ENCODE measurements around the gene ITPK1.

Gene ITPK1

DNA sequence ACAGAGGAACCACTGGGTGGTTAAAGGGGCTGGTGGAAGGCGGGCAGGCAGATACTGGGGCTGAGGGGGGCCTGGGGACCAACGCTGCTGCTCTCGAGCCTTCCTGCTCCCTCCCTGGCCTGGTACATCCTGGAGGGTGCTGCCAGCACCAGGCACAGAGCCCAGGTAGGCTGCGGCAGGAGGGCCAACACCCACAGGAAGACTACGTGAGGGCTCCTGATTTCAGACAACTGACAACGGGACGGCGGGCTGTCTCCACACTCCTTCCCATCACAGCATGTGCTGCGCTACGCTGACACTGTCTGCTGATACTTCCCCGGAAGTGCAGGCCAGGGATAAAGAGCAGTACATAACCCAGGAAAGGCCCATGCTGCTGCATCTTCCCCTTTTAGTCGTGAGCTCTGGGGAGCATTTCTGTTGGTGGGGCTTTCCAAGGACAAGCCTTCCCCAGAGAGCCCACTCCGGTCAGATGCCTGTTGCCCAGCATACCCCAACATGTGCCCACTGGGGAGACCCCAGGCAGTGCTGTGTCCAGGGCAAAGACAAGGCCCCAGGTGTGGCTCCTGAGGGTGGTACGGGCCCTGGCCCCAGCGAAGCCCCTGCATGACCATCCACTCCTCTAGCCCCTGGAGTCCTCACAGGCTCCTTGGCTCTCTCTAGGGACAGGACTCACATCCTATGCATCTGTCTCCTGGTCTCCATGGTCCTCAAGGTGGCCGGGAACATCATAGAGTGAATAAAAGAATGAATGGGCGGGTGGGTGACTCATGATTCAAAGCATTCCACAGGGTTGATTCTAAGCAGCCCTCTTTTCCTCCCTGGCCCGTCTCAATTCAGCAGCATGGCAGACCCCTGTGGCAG is 154.8 kb downstream of the ITPK1 start:
- in situ Hi-C loops (cut with MboI; ENCODE audit: low sequenced_read_pairs), result no loop called here

DNA sequence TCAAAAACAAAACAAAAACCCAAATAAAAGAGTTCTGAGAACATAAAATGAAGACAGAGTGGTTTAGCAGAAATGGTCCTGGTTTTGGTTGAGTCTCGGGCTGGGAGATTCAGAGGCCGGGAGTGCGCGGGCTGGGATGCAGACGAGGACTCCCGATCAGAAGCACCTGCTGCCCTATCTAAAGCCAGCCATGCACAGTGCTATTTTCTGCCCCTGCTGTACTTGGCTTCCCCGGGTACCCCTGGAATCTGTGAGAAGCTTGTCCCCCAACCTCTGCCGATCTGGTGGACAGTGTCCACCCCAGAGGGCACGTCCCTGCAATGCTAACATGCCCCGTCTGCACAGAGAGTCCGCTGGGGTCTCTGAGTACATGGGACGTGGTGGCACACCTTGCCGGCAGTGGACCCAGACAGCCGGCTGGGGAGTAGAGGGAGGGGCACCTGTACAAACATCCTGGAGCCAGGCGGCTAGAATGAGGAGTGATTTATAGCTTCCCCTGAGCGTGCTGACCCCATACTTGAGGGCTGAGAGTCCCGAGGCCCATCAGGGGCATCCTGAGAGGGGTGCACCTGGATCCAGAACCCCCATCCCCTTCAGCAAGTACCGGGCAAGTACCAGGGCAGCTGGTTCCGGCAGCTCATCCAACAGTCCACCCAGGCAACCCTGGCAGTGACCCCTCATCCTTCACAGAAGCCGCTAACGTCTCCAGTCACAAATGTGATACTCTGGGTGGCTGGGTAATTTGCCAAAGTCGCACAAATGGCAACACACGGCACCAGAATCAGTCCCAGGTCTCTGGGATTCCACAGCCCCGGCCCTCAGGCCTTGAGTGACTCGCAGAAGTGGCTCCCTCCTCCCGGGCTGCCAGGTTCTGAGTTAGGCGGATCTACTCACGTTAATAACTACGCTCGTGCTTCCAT is 155.7 kb downstream of the ITPK1 start:
- in situ Hi-C loops (cut with MboI; ENCODE audit: low sequenced_read_pairs), result no loop called here

DNA sequence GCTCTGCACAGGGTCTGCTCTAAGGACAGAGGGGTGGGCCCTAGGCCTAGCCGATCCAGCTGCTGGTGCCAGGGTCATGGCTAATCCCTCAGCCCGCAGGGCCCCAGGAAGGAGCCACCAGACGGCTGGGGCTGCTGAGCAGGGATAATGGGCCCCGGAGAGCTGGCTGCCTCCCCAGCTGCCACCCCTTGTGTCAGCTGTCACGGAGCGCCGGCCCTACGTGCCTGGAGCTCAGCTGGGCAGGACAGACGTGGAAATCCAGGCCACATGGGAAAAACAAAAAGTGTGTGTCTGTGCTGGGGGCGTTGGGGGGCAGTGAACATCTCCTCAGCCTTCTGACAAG is 156.6 kb downstream of the ITPK1 start:
- in situ Hi-C loops (cut with MboI; ENCODE audit: low sequenced_read_pairs), result no loop called here

DNA sequence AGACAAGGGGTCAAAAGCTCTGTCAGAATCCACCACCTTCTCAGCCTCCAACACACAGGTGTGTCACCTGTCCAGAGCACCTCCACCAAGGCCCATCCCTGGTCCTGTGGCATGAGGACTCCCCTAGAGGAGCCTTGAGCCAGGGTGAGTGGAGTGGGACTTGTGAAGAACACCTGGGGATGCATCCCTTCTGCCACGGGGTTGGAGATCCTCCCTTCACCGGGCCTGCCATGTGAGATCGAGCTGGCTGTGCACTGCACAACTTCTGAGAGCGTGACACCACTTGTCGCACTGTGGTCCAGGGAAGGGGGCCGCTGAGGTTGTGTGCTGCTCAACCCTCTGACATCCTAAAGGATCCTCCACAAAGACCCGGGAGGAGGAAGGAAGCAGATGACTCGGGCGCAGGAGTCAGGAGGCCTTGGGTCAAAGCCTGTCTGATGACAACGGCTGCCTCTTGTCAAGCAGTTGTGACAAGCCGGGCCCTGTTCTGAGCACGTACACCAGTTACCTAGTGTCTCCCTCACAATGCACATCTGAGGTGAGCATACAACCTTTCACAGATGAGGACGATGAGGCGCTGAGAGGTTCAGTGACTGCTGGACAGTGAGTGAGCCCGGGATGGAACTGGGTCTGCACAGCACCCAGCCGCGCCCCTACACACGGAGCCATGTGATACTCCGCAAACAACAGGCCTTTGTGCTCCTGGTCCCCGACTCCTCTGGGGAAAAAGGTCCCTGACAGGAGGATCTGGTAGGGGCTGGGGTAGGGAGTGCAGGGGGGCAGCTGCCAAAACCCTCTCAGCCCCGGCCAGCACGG is 157.1 kb downstream of the ITPK1 start:
- in situ Hi-C loops (cut with MboI; ENCODE audit: low sequenced_read_pairs), result no loop called here

DNA sequence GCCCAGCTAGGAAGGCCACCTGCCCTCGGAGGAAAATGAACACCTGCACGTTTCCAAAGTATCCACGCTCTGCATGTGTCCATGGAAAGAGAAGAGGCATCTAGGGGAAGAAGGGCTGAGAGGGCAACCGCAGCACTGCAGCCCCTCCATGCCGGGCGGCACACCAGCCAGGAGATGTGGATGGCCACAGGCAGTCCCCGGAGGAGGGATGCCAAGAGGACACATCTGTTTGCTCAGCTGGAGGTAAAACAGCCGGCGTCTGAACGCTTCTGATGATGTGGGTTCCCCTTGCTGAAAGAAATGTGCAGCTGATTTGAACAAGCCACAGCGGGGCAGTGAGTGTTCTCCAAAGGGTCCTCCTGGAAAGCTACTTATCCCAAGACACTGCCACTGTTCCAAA is 158.8 kb downstream of the ITPK1 start:
- in situ Hi-C loops (cut with MboI; ENCODE audit: low sequenced_read_pairs), result no loop called here

DNA sequence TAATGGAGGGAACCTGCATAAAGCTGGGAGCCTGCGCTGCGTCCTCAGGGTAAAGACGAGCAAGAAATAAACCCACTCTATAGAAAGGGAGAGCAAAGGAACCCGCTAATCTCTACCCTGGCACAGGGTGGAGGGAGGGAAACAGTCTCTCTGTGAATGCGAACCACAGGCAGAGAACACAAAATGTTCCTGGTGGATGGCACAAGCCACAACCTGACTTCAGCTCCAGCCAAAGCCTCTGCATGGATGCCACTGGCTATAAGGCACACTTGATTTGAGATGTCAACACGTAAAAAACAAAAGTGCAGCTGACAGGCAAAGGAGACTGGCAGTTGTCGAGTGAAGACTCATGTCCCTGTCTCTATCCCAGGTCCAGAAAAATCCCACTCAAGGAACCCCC is 160.3 kb downstream of the ITPK1 start:
- in situ Hi-C loops (cut with MboI; ENCODE audit: low sequenced_read_pairs), result no loop called here

DNA sequence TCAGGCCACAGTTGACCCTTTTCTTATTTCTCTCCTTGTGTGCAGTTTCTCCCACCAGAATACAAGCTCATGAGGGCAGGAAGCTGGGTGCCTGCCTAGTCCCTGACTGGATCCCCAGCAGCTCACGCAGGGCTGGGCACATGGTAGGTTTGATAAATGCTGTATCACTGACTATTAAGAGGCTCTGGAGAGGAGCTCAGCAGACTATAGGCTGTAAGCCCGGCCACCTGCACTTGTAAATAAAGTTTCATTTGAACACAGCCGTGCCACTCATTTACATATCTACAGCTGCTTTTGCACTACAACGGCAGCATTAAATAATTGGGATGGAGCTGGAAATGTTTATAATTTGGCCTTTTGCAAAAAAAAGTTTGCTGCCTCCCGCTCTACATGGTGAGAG is 160.8 kb downstream of the ITPK1 start:
- in situ Hi-C loops (cut with MboI; ENCODE audit: low sequenced_read_pairs), result no loop called here

DNA sequence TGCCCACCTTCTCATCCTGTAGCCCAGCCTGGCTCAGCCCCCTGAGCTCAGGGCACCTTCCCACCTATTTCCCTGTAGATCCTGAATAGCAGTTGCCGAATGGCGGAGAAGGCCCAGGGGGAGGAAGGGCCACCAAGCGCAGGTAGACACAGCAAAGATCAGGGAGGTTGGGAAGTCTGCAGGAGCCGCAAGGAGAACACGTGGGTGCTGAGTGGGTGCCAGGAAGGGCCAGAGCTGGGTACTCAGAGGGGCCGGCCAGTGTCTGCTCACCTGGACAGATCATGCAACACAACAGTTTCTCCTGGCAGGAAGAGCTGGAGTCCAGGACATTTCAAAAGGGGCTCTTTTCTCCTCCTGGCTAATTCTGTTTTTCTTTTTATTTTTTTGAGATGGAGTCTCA is 162.2 kb downstream of the ITPK1 start:
- in situ Hi-C loops (cut with MboI; ENCODE audit: low sequenced_read_pairs), result no loop called here

DNA sequence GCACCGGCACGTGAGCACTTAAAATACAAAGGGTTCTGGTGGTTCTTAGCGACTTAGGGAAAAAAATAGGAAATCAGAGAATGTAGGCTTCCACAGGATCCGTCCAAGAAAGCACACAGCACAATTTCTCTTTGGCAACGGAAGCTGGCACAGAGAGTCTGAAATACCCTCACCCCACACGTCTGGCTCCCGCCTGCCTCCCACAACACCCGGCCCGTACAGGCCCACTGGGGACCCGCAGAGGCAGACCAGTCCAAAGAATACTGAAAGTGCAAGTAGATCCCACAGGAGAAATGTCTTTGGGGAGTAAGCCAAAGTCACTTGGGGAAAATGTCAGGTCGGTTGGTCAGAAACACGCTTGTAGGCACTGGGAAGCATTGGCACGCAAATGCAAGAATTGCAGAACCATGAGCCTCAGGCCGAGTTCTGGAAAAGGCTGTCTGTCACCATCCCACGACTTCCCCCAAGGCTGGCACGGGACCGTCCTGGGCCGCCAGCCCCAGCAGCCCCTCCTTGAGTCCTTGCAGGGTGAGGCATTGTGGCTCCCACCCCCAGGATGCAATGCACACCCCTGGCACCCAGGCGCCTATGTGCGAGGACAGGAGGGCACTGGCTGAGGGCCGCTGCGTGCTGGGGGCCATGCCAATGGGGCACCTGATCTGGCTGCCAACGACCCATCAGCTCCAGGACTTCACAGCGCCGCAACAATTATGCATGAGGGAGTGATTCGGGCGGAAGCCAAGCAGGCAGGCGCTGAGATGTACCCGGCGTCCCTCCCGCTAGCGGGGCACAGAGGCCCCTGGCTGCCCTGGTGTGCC is 163.0 kb downstream of the ITPK1 start:
- in situ Hi-C loops (cut with MboI; ENCODE audit: low sequenced_read_pairs), result no loop called here

DNA sequence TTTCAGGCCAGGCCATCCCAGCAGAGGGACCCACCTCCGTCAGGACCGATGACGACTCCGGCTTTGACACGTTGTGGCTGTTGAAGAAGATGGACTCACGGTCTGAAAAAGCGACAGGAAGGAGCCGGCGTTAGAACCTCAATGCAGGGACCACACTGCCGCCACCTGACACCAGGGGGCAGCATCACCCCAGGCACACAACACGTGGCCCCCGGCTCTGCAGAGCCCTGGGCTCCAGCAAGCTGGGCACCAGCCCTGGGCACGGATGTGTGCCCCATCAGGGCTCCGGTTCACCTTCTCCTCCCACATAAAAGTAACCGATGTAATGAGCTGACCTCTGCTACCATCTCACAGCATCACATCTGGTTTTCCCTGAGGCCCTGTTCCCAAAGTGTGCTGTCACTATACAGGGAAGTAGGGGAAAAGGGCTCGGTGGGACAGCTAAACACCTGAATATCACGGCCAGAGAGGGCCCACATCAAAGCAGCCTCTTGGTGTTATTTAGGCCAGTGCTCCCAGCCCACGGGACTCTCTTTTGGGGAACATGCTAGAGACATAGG is 163.7 kb downstream of the ITPK1 start:
- in situ Hi-C loops (cut with MboI; ENCODE audit: low sequenced_read_pairs), result no loop called here

DNA sequence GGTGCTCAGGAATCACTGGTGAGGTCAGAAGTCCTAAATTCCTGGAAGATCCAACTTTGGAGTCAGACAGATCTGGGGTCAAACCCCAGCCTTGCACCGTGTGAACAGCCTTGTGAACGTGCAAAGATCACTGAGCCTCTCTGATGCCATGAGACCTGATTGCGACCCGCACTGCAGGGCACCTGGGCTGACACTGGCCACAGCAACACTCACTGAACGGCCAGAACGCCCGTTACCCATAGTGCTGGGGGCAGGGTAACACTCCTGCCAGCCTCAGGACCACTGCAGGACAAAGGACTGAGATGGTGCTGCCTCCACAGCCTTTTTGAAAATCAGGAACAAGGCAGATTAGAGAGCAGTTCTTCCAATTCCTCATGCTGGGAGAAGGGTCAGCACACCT is 164.5 kb downstream of the ITPK1 start:
- in situ Hi-C loops (cut with MboI; ENCODE audit: low sequenced_read_pairs), result no loop called here

DNA sequence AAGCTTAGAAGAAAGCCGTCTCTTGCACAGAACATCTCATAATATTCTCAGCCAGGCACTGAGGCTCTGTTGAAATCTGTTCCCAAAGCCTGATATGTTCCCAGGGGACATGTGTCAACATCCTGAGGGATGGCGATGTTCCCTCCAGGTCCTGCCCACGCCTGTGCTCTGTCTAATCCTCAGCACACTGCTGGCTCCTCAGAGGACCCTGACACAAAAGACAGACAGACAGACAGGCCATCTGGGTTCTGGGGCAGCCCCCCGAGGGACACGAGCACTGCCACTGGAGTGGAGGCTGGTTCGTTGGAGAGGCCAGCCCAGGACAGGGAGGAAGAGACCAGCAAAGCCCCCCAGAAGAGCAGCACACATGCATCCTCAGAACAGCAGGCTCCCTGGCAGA is 165.0 kb downstream of the ITPK1 start:
- in situ Hi-C loops (cut with MboI; ENCODE audit: low sequenced_read_pairs), result no loop called here

DNA sequence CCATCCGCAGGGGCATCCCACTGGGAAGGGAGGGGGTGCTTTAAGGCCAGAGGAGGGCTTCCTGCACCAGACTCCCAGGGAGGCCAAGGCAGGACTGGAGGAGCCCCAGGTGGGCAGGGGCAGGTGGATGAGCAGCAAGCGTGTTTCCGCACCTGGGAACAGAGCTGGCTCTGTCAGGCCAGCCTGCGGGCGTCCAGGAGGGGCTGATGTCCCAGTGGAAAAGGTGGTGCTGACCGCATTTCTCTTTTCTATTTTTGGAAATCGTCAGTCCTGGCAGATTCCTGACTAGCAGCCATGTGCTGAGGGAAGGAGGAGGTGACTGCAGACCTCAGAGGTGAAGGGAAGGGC is 165.6 kb downstream of the ITPK1 start:
- in situ Hi-C loops (cut with MboI; ENCODE audit: low sequenced_read_pairs), result no loop called here

DNA sequence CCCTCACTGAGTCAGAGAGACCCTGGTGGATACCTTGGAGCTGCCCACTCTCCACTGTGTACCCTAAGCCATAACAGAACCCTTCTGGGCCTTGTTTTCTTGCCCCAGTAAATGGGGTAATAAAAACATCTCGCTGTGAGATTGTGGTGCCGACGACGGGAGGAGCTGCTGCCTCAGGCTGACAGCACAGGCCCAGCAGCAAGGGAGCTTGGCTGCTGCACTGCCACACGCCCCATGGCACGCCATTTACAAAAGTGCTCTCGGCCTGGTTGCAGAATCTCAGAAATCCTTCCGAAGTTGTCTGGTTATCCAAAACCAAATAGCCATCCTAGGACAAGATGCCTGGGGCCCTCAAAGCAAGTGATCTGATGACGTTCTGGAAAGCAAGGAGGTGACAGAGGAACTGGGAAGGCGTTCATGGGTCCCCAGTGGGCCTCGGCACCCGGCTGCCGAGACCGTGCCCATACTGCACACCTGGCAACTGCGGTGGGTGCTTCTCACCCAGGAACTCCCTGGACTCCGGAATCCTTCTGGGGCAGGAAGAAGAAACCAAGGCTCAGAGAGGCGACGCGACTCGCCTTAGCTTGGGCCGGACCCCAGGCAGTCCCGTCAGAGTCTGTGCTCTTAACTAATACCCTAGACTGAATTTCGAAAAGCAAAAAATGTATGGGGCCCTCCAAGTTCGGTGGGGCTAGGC is 166.1 kb downstream of the ITPK1 start:
- in situ Hi-C loops (cut with MboI; ENCODE audit: low sequenced_read_pairs), result no loop called here

DNA sequence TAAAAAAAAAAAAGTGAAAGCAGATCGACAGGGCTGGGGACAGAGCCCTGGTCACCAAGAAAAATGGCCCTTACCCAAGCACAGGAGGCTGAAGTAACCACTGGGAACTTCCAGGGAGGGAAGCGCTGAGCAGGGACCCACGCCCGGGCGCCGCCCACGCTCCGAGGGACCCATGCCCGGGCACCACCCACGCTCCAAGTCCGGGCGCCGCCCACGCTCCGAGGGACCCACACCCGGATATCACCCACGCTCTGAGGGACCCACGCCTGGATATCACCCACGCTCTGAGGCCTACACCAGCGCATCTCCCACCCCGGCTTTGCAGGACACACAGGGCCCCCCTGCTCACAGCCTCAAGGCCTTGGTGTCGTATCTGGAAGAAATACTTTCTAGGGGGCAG is 167.1 kb downstream of the ITPK1 start:
- in situ Hi-C loops (cut with MboI; ENCODE audit: low sequenced_read_pairs), result no loop called here

DNA sequence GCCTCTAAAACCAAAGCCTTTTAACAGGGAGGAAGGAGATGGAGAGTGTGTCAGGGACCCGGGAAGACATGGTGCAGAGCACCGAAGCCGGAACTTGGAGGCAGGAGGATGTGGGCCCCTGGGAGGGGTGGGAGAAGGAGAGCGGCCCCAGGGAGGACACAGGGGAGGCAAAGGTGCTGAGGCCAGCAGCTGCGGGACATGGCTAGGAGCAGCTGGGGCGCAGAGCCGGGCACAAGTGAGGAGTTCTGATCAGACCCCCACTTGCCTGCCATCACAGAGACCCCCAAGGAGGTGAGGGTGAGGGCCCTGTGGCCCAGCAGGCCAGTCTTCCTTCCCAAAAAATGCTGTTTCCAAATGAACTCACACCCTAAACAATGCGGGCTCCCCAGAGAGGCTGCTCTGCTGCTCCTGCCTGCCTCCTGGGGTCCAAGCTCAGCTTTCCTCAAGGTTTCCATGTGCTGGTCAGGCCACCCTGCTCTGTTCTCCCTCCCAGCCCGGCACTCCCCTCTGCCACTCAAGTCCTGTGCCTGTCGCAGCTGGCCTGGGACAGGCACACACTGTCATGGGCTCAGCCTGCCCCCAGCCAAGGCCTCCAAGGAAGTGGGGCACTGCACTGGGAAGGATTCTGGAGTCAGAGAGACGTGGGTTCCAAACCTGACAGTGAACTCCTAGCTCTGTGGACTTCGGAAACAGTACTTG is 168.7 kb downstream of the ITPK1 start:
- in situ Hi-C loops (cut with MboI; ENCODE audit: low sequenced_read_pairs), result no loop called here

DNA sequence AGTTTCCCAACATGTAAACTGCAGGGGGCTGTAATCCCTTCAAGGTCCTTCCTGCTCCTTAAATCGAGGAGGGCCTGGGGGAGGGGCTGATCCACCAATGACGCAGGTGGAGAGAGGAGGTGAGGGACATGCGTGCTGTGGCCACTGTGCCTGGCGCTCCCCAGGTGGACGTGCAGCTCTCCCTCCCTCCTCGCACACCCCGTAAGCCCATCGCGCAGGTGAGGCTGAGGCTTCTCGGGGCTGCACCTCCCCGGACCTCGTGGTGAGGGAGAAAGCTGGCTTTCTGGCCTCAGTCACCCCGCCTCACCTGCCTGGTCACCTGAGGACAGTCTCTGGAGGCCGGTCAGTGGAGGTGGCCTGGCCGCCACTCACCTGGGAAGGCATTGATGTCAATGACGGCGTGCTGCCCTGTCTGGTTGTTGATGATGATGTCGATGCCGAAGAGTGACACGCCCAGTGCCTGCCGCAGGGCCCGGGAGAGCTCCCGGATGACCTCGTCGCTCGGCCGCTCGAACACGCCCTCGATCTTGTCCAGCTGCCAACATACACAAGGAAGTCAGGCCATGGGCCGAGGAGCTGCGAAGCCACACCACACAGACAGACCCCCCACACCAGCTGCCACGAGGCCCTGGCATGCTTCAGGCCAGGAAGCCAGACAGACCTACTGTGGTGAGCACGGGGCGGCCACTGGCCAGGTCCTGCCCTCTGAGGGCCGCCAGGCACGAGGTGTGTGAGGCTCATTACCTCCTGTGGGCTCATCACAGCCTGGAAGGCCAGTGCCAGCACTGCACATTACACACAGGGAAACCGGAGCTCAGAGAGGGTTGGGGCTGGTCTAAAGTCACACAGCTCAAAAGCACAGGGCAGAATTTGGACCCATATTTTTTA is 169.5 kb downstream of the ITPK1 start:
- in situ Hi-C loops (cut with MboI; ENCODE audit: low sequenced_read_pairs), result no loop called here

DNA sequence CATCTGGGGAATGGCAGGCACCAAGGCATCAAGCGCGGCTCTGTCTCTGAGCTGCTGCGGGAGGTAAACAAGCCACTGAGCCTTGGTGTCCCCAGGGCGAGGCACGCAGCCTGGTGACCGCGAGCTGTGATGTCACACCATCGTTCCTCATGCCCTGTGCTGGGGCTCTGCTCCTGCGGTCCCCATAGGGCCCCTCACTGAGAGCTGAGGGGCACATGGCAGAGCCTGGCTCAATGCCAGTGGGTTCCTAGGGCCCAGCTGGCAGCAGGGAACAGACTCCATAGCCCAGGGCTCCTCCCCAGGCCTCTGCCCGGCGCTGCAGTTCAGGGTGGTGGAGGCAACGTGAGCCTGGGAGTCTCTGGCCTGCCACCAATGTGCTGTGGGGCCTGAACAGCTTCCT is 170.2 kb downstream of the ITPK1 start:
- in situ Hi-C loops (cut with MboI; ENCODE audit: low sequenced_read_pairs), result no loop called here

Measured in HL-60/S4 treated with phorbol 12-myristate 13-acetate at 8.2 ng/mL for 4 days and 3 days (cell line).